Epithelial cell of esophagus (primary cell): ENCODE measurements around the gene TRPV4.
A peak's percentile ranks its signal among the peaks of the same experiment; 100 is the strongest.

Source experiments
- DNase-seq: peaks from one replicate; pipeline ENCODE4 v3.0.0; 2010; ENCODE audit warnings: low read depth
- H3K4me3 ChIP-seq: 2 replicates; pipeline ENCODE4 v1.5.1; 2011; ENCODE audit warnings: mild to moderate bottlenecking, low read length, control low read depth
- CTCF ChIP-seq: IDR thresholded peaks from 2 replicates; pipeline ENCODE4 v1.5.1; 2011; ENCODE audit warnings: low read depth, mild to moderate bottlenecking, low read length, control low read depth, inconsistent platforms; ENCODE audit not compliant: insufficient read depth; ENCODE audit errors: missing control alignments

Gene TRPV4

DNA sequence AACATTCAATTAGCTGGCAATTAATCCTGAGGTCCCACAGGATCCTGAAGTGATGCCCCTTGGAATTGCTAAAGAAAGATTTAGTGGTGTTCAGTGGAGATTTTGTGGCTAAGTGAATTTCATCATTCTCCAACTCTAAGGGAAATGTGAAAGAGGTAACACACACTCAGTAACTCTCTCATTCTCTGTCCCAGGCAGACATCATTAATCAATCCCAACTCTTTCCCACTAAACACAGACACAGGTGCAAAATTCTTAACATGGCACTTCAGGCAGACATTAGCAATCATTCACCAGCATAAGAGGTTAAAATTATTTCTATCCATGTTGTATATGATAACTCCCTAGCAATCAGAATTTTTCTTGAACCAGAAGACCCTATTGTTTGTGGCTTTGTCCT lies 40.2 kb downstream of the TRPV4 start:
- H3K4me3 ChIP-seq, result no peak overlapping the region
- TF ChIP-seq CTCF, result no peak
- DNase-seq, result no peak

- no peak for DNase-seq
- no peak for TF ChIP-seq CTCF
- H3K4me3 ChIP-seq, result no peak overlapping the region
Observed at GRCh38 chr12:109789526-109790048, 43.6 kb downstream of the TRPV4 start.

- no peak for TF ChIP-seq CTCF
- H3K4me3 ChIP-seq, result no peak overlapping the region
- no peak for DNase-seq
Observed at GRCh38 chr12:109786799-109787198, 46.4 kb downstream of the TRPV4 start.

GRCh38 chr12:109785854-109786253 lies 47.3 kb downstream of the TRPV4 start:
- no peak for DNase-seq
- TF ChIP-seq CTCF, result no peak
- H3K4me3 ChIP-seq, result no peak overlapping the region

DNA sequence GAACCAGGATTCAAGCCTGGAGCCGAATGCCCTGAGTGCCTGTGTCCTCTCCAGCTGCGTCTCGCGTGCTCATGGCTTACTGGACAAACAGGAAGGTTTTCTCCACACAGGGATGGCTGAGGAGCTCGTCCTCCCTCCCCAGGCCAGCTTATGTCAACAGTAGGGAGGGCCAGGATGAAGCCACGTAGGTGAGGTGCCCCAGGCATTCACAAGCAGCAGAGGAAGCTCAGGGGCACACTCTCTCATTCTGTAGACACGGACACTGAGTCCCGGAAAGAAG lies 49.3 kb downstream of the TRPV4 start:
- TF ChIP-seq CTCF, result no peak
- DNase-seq, result peak; percentile 20

GRCh38 chr12:109783135-109783964 lies 49.8 kb downstream of the TRPV4 start:
- DNase-seq, result no peak
- no peak for TF ChIP-seq CTCF
- H3K4me3 ChIP-seq, result no peak overlapping the region

More for the DNA sequence above, 49.3 kb downstream of the TRPV4 start:
- no peak overlapping the region for H3K4me3 ChIP-seq

DNA sequence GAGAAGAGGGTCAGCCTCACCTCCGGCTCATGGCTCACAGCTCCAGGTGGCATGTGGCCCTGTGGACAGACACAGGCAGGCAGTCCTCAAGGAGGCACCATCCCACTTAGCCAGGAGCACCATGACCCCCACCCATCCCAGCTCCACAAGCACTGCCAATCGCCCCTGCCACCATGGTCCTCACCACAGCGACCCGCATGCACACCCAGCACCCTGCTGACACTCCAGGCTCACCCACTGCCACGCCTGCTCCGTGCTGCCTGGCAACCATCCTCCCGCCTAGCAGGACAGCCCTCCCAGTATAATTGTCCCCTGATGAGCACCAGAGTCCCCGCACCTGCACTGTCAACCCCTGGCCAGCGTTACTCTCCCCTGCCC lies 50.9 kb downstream of the TRPV4 start:
- no peak overlapping the region for H3K4me3 ChIP-seq
- DNase-seq, result no peak
- TF ChIP-seq CTCF, result no peak
